SK-N-SH (cell line): ENCODE data around the gene MAPT.

Source experiments
- MXI1 ChIP-seq: IDR thresholded peaks from 2 replicates; pipeline ENCODE4 v1.6.1; 2012; ENCODE audit warnings: mild to moderate bottlenecking, low read depth, low read length, improper control_type of control experiment
- PBX3 ChIP-seq: IDR thresholded peaks from 2 replicates; pipeline ENCODE4; 2012
- POLR2AphosphoS5 ChIP-seq: IDR thresholded peaks from 2 replicates; pipeline ENCODE4 v1.6.1; 2012; ENCODE audit warnings: low read depth, low read length
- RAD21 ChIP-seq: IDR thresholded peaks from 2 replicates; pipeline ENCODE4 v1.6.1; 2012; ENCODE audit warnings: mild to moderate bottlenecking, low read length
- SMC3 ChIP-seq: IDR thresholded peaks from 2 replicates; pipeline ENCODE4 v1.6.1; 2012; ENCODE audit warnings: low read depth, low read length, improper control_type of control experiment
- TAF1 ChIP-seq: IDR thresholded peaks from 2 replicates; pipeline ENCODE4 v1.6.1; 2012; ENCODE audit warnings: low read depth, mild to moderate bottlenecking, low read length, moderate library complexity, borderline replicate concordance
- USF1 ChIP-seq: IDR thresholded peaks from 2 replicates; pipeline ENCODE4 v1.4.0; 2012; ENCODE audit warnings: low read depth, borderline replicate concordance
- TF ChIP-seq, protein P1 (sequence below): fragments of 200-600 bp; sonication (generic); IDR thresholded peaks from 2 replicates; pipeline ENCODE4 v1.6.1; 2017; ENCODE audit warnings: antibody characterized with exemption, mild to moderate bottlenecking, moderate library complexity

GRCh38 chr17:45912319-45912718 lies 18.0 kb downstream of the MAPT start:
- TF ChIP-seq SMC3 (no peak), RAD21 (no peak), TAF1 (no peak), PBX3 (no peak), POLR2AphosphoS5 (no peak), USF1 (no peak), MXI1 (no peak)
- TF ChIP-seq, protein P1, sequence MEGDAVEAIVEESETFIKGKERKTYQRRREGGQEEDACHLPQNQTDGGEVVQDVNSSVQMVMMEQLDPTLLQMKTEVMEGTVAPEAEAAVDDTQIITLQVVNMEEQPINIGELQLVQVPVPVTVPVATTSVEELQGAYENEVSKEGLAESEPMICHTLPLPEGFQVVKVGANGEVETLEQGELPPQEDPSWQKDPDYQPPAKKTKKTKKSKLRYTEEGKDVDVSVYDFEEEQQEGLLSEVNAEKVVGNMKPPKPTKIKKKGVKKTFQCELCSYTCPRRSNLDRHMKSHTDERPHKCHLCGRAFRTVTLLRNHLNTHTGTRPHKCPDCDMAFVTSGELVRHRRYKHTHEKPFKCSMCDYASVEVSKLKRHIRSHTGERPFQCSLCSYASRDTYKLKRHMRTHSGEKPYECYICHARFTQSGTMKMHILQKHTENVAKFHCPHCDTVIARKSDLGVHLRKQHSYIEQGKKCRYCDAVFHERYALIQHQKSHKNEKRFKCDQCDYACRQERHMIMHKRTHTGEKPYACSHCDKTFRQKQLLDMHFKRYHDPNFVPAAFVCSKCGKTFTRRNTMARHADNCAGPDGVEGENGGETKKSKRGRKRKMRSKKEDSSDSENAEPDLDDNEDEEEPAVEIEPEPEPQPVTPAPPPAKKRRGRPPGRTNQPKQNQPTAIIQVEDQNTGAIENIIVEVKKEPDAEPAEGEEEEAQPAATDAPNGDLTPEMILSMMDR = no peak
